Hepatocyte (in vitro differentiated cells): Measurements from ENCODE around the gene TGIF2. TPM values are rescaled to one million over a fixed set of nuclear protein-coding genes. Genes with fewer than 3 reads are reported as not detected.
A peak's percentile ranks its signal among the peaks of the same experiment; 100 is the strongest.

Source experiments
- DNase-seq: peaks from one replicate; pipeline ENCODE4 v3.0.0-alpha.2; 2016; ENCODE audit warnings: low spot score
- H2AFZ ChIP-seq: fragments of 200-600 bp; sonication (generic); 2 replicates; pipeline ENCODE4 v1.6.0; 2016; ENCODE audit warnings: antibody characterized with exemption, mild to moderate bottlenecking
- H3K27ac ChIP-seq: fragments of 200-600 bp; sonication (generic); 2 replicates; pipeline ENCODE4 v1.5.1; 2016; ENCODE audit warnings: mild to moderate bottlenecking
- H3K27me3 ChIP-seq: fragments of 200-600 bp; sonication (generic); 2 replicates; pipeline ENCODE4 v1.6.1; 2016
- H3K36me3 ChIP-seq: fragments of 200-600 bp; sonication (generic); replicated peaks from 2 replicates; pipeline ENCODE4 v1.5.1; 2016; ENCODE audit warnings: low read depth; ENCODE audit not compliant: insufficient read depth
- H3K4me1 ChIP-seq: fragments of 200-600 bp; sonication (generic); 2 replicates; pipeline ENCODE4 v1.5.1; 2016; ENCODE audit warnings: mild to moderate bottlenecking, moderate library complexity; ENCODE audit not compliant: insufficient read depth
- H3K4me2 ChIP-seq: fragments of 200-600 bp; sonication (generic); 2 replicates; pipeline ENCODE4 v1.6.0; 2016
- H3K4me3 ChIP-seq: fragments of 200-600 bp; sonication (generic); 2 replicates; pipeline ENCODE4 v1.5.1; 2016; ENCODE audit warnings: mild to moderate bottlenecking
- H3K79me2 ChIP-seq: fragments of 200-600 bp; sonication (generic); 2 replicates; pipeline ENCODE4 v1.6.0; 2017; ENCODE audit warnings: mild to moderate bottlenecking
- H3K9me2 ChIP-seq: fragments of 200-600 bp; sonication (generic); replicated peaks from 2 replicates; pipeline ENCODE4 v1.6.0; 2017; ENCODE audit warnings: mild to moderate bottlenecking; ENCODE audit not compliant: insufficient read depth
- H3K9me3 ChIP-seq: fragments of 200-600 bp; sonication (generic); 2 replicates; pipeline ENCODE4 v1.5.1; 2016; ENCODE audit warnings: low read depth, mild to moderate bottlenecking
- H4K20me1 ChIP-seq: fragments of 200-600 bp; sonication (generic); 2 replicates; pipeline ENCODE4 v1.6.0; 2016; ENCODE audit warnings: mild to moderate bottlenecking; ENCODE audit not compliant: insufficient read depth, poor library complexity, severe bottlenecking
- EZH2 ChIP-seq: fragments of 200-600 bp; sonication (generic); IDR thresholded peaks from 2 replicates; pipeline ENCODE4 v1.6.1; 2016; ENCODE audit warnings: antibody characterized with exemption, mild to moderate bottlenecking, borderline replicate concordance
- EZH2phosphoT487 ChIP-seq: fragments of 200-600 bp; sonication (generic); IDR thresholded peaks from one replicate; pipeline ENCODE4 v1.6.1; 2018; ENCODE audit warnings: antibody characterized with exemption, mild to moderate bottlenecking, low read depth, moderate library complexity; ENCODE audit not compliant: unreplicated experiment, severe bottlenecking
- WGBS: methylation state at CpG from one replicate; pipeline ENCODE4 v1.1.6; 2016; ENCODE audit warnings: low lambda C conversion rate; ENCODE audit errors: missing lambda C conversion rate; 5-methylcytosine and 5-hydroxymethylcytosine counted together
- polyA plus RNA-seq: library from polyadenylated mRNA; unstranded; fragments of >200 nt; fragmentation: Nextera tagmentation; extraction: Ambion mirVana; gene quantifications from 2 replicates; pipeline ENCODE4 v1.2.1, GENCODE V29; 2016
- total RNA-seq: library from RNA; depleted of rRNA; stranded (reverse); fragments of >200 nt; gene quantifications from 2 replicates; pipeline ENCODE4 v1.2.3, GENCODE V29; 2014
- TF ChIP-seq, protein P1 (sequence below): fragments of 200-600 bp; sonication (generic); IDR thresholded peaks from 2 replicates; pipeline ENCODE4 v1.5.1; 2016; ENCODE audit warnings: antibody characterized with exemption, mild to moderate bottlenecking; ENCODE audit not compliant: poor library complexity

TGIF2 gene
- total and polyA plus RNA-seq, 2 experiments from 2014 or later = 30.6 to 38.5 TPM

DNA sequence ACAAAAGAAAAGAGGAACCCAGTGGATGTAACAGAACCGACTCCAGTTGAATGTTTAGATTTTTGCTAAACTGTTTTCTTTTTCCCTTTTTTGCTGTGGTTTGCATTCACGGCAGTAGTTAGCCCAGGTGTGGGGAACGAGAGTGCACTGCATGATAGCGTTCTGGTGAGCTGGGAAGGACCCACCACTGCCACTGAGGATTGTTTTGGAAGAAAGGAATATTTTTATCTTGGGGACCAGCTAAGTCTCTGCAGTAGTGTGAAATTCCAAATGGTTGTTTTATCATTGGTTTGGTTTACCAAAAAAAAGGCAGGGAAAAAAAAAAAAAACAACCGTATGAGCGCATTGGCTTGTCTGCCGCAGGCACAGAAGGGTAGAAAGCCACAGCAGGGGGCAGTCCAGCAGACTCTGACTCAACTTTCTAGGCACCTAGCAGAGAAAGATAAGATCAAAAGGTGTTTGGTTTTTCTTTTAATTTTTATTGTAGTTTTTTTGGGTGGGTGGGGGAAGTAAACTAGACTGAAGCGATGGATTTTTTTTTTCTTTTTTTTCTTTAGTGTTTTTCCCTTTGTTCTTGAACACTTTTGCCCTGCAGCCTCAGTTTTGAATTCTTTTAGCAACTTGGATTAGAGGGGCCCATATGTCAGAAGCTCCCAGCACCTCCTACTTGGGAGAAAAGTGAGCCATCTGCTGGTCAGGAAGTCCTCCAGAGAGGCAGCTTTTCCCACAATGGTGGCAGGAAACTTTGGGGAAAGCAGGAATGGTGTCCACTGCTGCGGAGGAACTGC lies 18.7 kb downstream of the TGIF2 start:
- H3K9me2 ChIP-seq = no peaks in the 10 kb centered on the region
- no peak overlapping the region for H3K4me2 ChIP-seq
- no peaks in the 10 kb centered on the region for H3K4me1 ChIP-seq
- 78% methylated on average over 9 of the region's 9 CpGs for WGBS
- peak overlapping the region; percentile 15 for H3K27ac ChIP-seq
- no peaks in the 10 kb centered on the region for H3K79me2 ChIP-seq
- no peak overlapping the region for H3K4me3 ChIP-seq
- no peaks in the 10 kb centered on the region for H3K9me3 ChIP-seq
- peaks cover 2% of the 10 kb centered on the region for H4K20me1 ChIP-seq
- peak; percentile 57 for DNase-seq
- TF ChIP-seq, protein P1, sequence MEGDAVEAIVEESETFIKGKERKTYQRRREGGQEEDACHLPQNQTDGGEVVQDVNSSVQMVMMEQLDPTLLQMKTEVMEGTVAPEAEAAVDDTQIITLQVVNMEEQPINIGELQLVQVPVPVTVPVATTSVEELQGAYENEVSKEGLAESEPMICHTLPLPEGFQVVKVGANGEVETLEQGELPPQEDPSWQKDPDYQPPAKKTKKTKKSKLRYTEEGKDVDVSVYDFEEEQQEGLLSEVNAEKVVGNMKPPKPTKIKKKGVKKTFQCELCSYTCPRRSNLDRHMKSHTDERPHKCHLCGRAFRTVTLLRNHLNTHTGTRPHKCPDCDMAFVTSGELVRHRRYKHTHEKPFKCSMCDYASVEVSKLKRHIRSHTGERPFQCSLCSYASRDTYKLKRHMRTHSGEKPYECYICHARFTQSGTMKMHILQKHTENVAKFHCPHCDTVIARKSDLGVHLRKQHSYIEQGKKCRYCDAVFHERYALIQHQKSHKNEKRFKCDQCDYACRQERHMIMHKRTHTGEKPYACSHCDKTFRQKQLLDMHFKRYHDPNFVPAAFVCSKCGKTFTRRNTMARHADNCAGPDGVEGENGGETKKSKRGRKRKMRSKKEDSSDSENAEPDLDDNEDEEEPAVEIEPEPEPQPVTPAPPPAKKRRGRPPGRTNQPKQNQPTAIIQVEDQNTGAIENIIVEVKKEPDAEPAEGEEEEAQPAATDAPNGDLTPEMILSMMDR = peak; percentile 54
- TF ChIP-seq EZH2phosphoT487 = no peak
- no peak for TF ChIP-seq EZH2
- no peaks in the 10 kb centered on the region for H3K27me3 ChIP-seq
- no peaks in the 10 kb centered on the region for H3K36me3 ChIP-seq
- no peak overlapping the region for H2AFZ ChIP-seq

DNA sequence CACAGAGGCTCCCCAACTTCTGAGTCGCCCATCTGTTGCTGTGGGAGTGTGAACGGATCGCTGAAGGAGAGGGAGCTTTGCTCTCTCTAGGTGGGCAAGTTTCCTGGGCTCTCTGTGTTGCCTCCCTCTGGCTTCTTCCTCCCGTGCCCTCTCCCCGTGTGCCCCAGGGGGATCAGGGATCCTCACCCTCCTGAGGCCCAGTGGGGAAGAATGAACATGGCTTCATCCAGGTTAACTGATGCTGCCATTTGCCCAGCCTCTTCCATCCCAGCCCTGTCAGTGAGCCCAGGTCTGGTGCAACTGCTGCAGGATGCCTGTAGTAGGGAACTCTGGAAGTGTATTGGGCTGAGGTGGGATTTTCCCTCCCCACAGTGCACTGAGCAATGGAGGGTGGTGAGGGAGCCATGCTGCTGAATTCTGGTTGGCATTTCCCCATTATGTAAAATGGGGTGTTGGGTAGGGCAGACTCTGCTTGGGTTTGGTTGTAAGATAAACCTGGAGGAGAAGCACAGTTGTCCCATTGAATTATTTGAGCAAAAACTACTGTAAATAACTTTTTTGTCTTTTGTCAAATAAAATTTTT lies 20.0 kb downstream of the TGIF2 start:
- H3K9me2 ChIP-seq = no peaks in the 10 kb centered on the region
- H3K4me1 ChIP-seq = no peaks in the 10 kb centered on the region
- no peak overlapping the region for H3K4me2 ChIP-seq
- H3K27me3 ChIP-seq = no peaks in the 10 kb centered on the region
- no peaks in the 10 kb centered on the region for H3K9me3 ChIP-seq
- peaks cover 2% of the 10 kb centered on the region for H4K20me1 ChIP-seq
- no peak for DNase-seq
- H3K27ac ChIP-seq = no peak overlapping the region
- no peaks in the 10 kb centered on the region for H3K36me3 ChIP-seq
- no peak for TF ChIP-seq EZH2
- TF ChIP-seq, protein P1 = no peak
- TF ChIP-seq EZH2phosphoT487 = no peak
- H2AFZ ChIP-seq = no peak overlapping the region
- H3K4me3 ChIP-seq = no peak overlapping the region
- WGBS = 90% methylated on average over 4 of the region's 5 CpGs
- no peaks in the 10 kb centered on the region for H3K79me2 ChIP-seq

DNA sequence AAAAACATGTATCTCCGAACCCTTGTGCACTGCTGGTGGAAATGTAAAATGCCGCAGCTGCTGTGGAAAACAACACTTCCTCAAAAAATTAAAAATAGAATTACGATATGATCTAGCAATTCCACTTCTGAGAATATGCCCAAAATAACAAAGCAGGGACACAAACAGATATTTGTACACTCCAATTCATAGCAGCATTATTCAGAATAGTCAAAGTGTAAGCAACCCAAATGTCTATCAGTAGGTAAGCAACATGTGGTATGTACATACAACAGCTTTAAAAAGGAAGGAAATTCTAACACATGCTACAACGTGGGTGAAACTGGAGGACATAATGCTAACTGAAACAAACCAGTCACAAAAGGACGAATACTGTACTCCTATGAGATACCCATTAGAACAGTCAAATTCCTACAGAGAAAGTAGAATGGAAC lies 26.5 kb downstream of the TGIF2 start:
- Histone ChIP-seq H3K9me2 (no peaks in the 10 kb centered on the region), H3K9me3 (no peaks in the 10 kb centered on the region), H3K4me1 (peaks cover 1% of the 10 kb centered on the region), H3K4me3 (no peak overlapping the region), H3K79me2 (no peaks in the 10 kb centered on the region), H2AFZ (no peak overlapping the region), H3K27ac (no peak overlapping the region), H4K20me1 (no peaks in the 10 kb centered on the region), H3K36me3 (no peaks in the 10 kb centered on the region), H3K4me2 (no peak overlapping the region), H3K27me3 (no peaks in the 10 kb centered on the region)
- TF ChIP-seq EZH2phosphoT487 = no peak
- no peak for TF ChIP-seq EZH2
- TF ChIP-seq, protein P1 = no peak
- WGBS = 82% methylated on average over 5 of the region's 5 CpGs
- DNase-seq = no peak
